ENCODE results near the gene NTNG2.

The NTNG2 gene

GRCh38 chr9:132190966-132191365, 29.1 kb downstream of the NTNG2 start:
- H3K27ac ChIP-seq: no peak overlapping the region
- peaks cover 37% of the 10 kb centered on the region for H3K36me3 ChIP-seq
- peaks cover 0 to 2% of the 10 kb centered on the region in 2 experiments for H3K4me1 ChIP-seq (ENCODE audit: control insufficient read depth in 1 of 2, insufficient read depth in 1 of 2, low read depth in 1 of 2, low read length in 1 of 2)
- no peaks in the 10 kb centered on the region for H3K9me3 ChIP-seq
- H3K27me3 ChIP-seq: no peaks in the 10 kb centered on the region
- no peak overlapping the region for H3K4me3 ChIP-seq (ENCODE audit: low read depth in 1 of 2, low read length in 1 of 2)
- no peak for TF ChIP-seq CTCF (IDR thresholded peaks at IDR 0.05)

GRCh38 chr9:132192728-132193127, 30.9 kb downstream of the NTNG2 start:
- Histone ChIP-seq H3K27ac (no peak overlapping the region), H3K4me1 (ENCODE audit: control insufficient read depth in 1 of 2, insufficient read depth in 1 of 2, low read depth in 1 of 2, low read length in 1 of 2) (peaks cover 0 to 4% of the 10 kb centered on the region in 2 experiments), H3K4me3 (ENCODE audit: low read depth in 1 of 2, low read length in 1 of 2) (no peak overlapping the region), H3K36me3 (peaks cover 28% of the 10 kb centered on the region), H3K27me3 (no peaks in the 10 kb centered on the region), H3K9me3 (no peaks in the 10 kb centered on the region)
- no peak for TF ChIP-seq CTCF (IDR thresholded peaks at IDR 0.05)

GRCh38 chr9:132193227-132194124, 31.6 kb downstream of the NTNG2 start:
- no peak for TF ChIP-seq CTCF (IDR thresholded peaks at IDR 0.05)
- no peaks in the 10 kb centered on the region for H3K27me3 ChIP-seq
- peaks cover 0 to 4% of the 10 kb centered on the region in 2 experiments for H3K4me1 ChIP-seq (ENCODE audit: control insufficient read depth in 1 of 2, insufficient read depth in 1 of 2, low read depth in 1 of 2, low read length in 1 of 2)
- no peak overlapping the region for H3K4me3 ChIP-seq (ENCODE audit: low read depth in 1 of 2, low read length in 1 of 2)
- no peaks in the 10 kb centered on the region for H3K9me3 ChIP-seq
- H3K36me3 ChIP-seq: peaks cover 30% of the 10 kb centered on the region
- H3K27ac ChIP-seq: no peak overlapping the region

GRCh38 chr9:132194508-132194907, 32.6 kb downstream of the NTNG2 start:
- Histone ChIP-seq H3K4me1 (ENCODE audit: control insufficient read depth in 1 of 2, insufficient read depth in 1 of 2, low read depth in 1 of 2, low read length in 1 of 2) (peaks cover 0 to 4% of the 10 kb centered on the region in 2 experiments), H3K27me3 (no peaks in the 10 kb centered on the region), H3K27ac (no peak overlapping the region), H3K9me3 (no peaks in the 10 kb centered on the region), H3K4me3 (ENCODE audit: low read depth in 1 of 2, low read length in 1 of 2) (no peak overlapping the region), H3K36me3 (peaks cover 38% of the 10 kb centered on the region)
- TF ChIP-seq CTCF (IDR thresholded peaks at IDR 0.05): no peak

- TF ChIP-seq CTCF (IDR thresholded peaks at IDR 0.05): no peak
- H3K4me1 ChIP-seq (ENCODE audit: control insufficient read depth in 1 of 2, insufficient read depth in 1 of 2, low read depth in 1 of 2, low read length in 1 of 2): peaks cover 0 to 4% of the 10 kb centered on the region in 2 experiments
- H3K27ac ChIP-seq: no peak overlapping the region
- no peaks in the 10 kb centered on the region for H3K27me3 ChIP-seq
- peaks cover 59% of the 10 kb centered on the region for H3K36me3 ChIP-seq
- H3K4me3 ChIP-seq (ENCODE audit: low read depth in 1 of 2, low read length in 1 of 2): no peak overlapping the region
- H3K9me3 ChIP-seq: no peaks in the 10 kb centered on the region
Measured at GRCh38 chr9:132197315-132197714, 35.5 kb downstream of the NTNG2 start.
